Upper lobe of right lung (tissue), 1 donor: ENCODE measurements around the gene LITAFD. TPM values are rescaled to one million over a fixed set of nuclear protein-coding genes. Genes with fewer than 3 reads are reported as not detected.
A peak's percentile ranks its signal among the peaks of the same experiment; 100 is the strongest.
"Not testable (repeated sequence)": the region's sequence is repeated elsewhere in the genome, so short reads cannot be mapped to it uniquely, and the experiment has no call there.

ENCODE experiments used
- ATAC-seq: fragments of 200-7000 bp; cut with Tn5 transposase; one replicate; pipeline ENCODE4 v1.9.1; 2020; ENCODE audit warnings: mild to moderate bottlenecking, moderate library complexity
- DNase-seq: peaks from one replicate; pipeline ENCODE4 v3.0.0-alpha.2; 2020
- H3K27ac ChIP-seq: fragments of 200-600 bp; one replicate; pipeline ENCODE4 v1.8.0; 2022
- H3K27me3 ChIP-seq: fragments of 200-600 bp; one replicate; pipeline ENCODE4 v1.8.0; 2022; ENCODE audit warnings: mild to moderate bottlenecking
- H3K36me3 ChIP-seq: fragments of 200-600 bp; one replicate; pipeline ENCODE4 v1.8.0; 2022
- H3K4me1 ChIP-seq: fragments of 200-600 bp; one replicate; pipeline ENCODE4 v1.8.0; 2022
- H3K4me3 ChIP-seq: fragments of 200-600 bp; one replicate; pipeline ENCODE4 v1.8.0; 2022; ENCODE audit warnings: mild to moderate bottlenecking
- H3K9me3 ChIP-seq: fragments of 200-600 bp; one replicate; pipeline ENCODE4 v1.8.0; 2022
- intact Hi-C: fragments of 100-400 bp; cut with DNase I; formaldehyde crosslinking; loops from one replicate; pipeline ENCODE4 v1.11.0; 2022
- long read RNA-seq: library from polyadenylated mRNA; unstranded; transcript quantifications from one replicate; pipeline ENCODE4 v2.0.0, GENCODE V29; 2021
- total RNA-seq: library from RNA; stranded (reverse); fragmentation: NEBNext Ultra II Directional; extraction: Animal tissue kit (Norgen Biotek cat#: 25700); gene quantifications from one replicate; pipeline ENCODE4 v1.2.1, GENCODE V29; 2021
- TF ChIP-seq, protein P1 (sequence below): fragments of 200-600 bp; IDR thresholded peaks from one replicate; pipeline ENCODE4 v1.8.0; 2022; ENCODE audit warnings: antibody characterized with exemption
- donor health status: DM: no; HTN: yes; CAD: no; lungs with severe emphysema.

Gene LITAFD
- total RNA-seq: not detected
- long read RNA-seq: 0 reads

DNA sequence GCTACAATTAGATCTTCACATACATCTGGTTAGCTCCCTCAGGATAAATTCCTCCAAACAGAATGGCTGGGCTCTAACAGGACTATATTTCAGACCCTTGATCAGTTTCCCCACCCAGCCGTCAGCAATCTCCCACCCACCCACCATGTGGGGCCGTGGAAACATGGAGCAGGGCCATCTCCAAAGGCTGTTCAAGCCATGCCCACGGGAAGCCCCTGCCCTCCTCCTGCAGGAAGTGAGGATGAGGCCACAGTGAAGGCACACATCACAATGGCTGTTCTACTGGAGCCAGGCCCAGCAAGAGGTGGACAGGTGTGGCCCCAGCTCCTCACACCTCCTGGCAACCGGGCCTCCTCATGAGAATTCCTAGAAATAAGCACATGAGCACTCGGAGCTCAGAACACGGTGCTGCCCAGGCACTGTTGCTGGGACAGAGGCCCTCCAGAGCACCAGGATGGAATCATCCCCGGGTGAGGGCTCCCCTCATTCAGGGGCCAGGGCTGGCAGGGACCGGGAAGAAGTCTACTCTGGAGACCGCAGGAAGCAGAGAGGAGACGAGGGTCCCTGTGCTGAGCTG lies at the start of gene LITAFD:
Gene LITAFD (plus strand): TSS at position 311 of the 577 bp plus-strand sequence. CDS start 2,005 bp downstream, outside the sequence.
- ATAC-seq: no peak
- H3K27ac ChIP-seq: no peak within 1 kb of the TSS

DNA sequence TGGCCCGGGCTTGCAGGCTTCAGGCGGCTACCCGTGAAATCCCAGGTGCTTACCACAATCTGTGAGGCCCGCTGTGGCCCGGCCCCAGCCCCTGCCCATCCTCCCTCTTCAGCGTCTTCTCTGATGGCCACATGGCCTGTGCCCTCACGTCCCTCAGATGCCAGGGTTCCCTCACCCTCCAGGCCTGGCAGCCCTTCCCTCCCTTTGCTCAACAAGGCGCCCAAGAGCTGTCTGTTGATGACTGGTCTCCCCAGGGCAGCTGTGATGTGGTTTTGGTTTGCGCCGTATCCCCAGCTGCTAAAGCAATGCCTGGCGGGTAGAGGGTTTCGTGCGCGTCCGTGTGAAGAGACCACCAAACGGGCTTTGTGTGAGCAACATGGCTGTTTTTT lies 49.4 kb upstream of the LITAFD start:
- ATAC-seq (peak; percentile 57), DNase-seq (no peak)
- intact Hi-C loops: no loop called here
- Histone ChIP-seq H3K4me3 (no peak overlapping the region), H3K9me3 (no peaks in the 10 kb centered on the region), H3K36me3 (peaks cover 33% of the 10 kb centered on the region), H3K27me3 (no peaks in the 10 kb centered on the region), H3K4me1 (no peaks in the 10 kb centered on the region), H3K27ac (no peak overlapping the region)
- TF ChIP-seq, protein P1, sequence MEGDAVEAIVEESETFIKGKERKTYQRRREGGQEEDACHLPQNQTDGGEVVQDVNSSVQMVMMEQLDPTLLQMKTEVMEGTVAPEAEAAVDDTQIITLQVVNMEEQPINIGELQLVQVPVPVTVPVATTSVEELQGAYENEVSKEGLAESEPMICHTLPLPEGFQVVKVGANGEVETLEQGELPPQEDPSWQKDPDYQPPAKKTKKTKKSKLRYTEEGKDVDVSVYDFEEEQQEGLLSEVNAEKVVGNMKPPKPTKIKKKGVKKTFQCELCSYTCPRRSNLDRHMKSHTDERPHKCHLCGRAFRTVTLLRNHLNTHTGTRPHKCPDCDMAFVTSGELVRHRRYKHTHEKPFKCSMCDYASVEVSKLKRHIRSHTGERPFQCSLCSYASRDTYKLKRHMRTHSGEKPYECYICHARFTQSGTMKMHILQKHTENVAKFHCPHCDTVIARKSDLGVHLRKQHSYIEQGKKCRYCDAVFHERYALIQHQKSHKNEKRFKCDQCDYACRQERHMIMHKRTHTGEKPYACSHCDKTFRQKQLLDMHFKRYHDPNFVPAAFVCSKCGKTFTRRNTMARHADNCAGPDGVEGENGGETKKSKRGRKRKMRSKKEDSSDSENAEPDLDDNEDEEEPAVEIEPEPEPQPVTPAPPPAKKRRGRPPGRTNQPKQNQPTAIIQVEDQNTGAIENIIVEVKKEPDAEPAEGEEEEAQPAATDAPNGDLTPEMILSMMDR: no peak

More for the DNA sequence above, at the start of gene LITAFD:
- peaks cover 4% of the 10 kb centered on the region for H3K4me1 ChIP-seq
- no peak for DNase-seq
- TF ChIP-seq, protein P1: no peak
- intact Hi-C loops: loop anchor here (10.0 kb wide), 1 partner anchor 317 kb away; no protein-coding TSS in a partner anchor
- H3K36me3 ChIP-seq: no peaks in the 10 kb centered on the region
- no peaks in the 10 kb centered on the region for H3K9me3 ChIP-seq
- peaks cover 14% of the 10 kb centered on the region for H3K27me3 ChIP-seq
- no peak within 1 kb of the TSS for H3K4me3 ChIP-seq

DNA sequence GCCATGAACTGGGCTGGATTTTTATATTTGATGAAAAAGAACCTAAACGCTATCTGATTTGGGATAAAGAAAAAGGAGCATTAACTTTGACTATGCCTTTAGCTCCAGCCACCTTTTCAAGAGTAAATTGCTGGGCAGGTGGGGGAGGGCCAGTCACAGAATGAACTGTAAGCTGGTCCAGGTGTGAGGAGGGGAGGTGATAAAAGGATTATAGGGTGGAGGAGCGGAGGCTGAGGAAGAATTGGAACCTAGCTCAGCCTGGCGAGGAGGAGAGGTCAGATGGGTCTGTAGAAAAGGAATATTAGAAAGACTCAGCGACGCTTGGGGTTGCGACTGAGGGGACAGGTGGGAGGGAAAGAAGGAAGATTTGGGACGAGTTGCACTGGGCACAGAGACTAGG lies 45.4 kb upstream of the LITAFD start:
- H3K9me3 ChIP-seq, intact Hi-C loops, H3K4me1 ChIP-seq, H3K27me3 ChIP-seq, DNase-seq, H3K27ac ChIP-seq, ATAC-seq, H3K36me3 ChIP-seq, H3K4me3 ChIP-seq: not testable (repeated sequence)

DNA sequence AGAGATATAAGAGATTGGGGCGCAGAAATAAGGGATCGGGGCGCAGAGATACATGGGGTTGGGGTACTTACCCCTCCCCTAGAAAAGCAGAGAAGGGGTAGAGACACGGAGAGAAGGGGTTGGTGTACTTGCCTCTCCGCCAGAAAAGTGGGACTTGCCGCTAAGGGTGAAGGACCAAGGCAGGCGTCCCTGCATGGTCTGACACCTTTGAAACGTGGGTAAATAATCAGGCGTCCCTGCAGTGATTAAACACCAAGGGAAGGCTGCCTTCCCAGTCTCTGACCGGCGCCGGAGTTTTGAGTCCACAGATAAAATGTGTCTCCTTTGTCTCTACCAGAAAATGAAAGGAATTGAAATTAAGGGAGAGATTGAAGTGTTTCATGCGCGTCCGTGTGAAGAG lies 44.6 kb upstream of the LITAFD start:
- ATAC-seq, H3K4me3 ChIP-seq, H3K36me3 ChIP-seq, H3K4me1 ChIP-seq, H3K9me3 ChIP-seq, intact Hi-C loops, DNase-seq, H3K27ac ChIP-seq, H3K27me3 ChIP-seq: not testable (repeated sequence)

DNA sequence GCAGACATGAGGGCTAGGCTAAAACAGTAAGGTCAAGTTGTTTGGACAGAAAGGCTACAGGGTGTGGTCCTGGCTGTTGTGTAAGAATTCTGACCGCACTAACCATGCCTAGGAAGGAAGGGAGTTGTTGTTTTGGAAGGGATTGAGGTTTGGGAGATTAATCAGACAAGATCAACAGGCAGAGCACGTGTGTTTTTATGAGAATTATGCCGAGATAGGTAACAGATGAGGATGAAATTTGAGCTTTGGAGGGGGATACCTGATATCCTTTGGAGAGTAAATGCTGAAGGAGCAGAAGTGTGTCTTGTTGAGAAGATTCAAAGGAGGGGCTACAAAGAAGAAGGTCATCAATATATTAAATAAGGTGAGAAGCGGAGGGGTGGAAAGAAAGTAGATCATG lies 40.1 kb upstream of the LITAFD start:
- H3K27ac ChIP-seq, H3K36me3 ChIP-seq, intact Hi-C loops, H3K4me1 ChIP-seq, DNase-seq, H3K9me3 ChIP-seq, H3K27me3 ChIP-seq, ATAC-seq, H3K4me3 ChIP-seq: not testable (repeated sequence)

DNA sequence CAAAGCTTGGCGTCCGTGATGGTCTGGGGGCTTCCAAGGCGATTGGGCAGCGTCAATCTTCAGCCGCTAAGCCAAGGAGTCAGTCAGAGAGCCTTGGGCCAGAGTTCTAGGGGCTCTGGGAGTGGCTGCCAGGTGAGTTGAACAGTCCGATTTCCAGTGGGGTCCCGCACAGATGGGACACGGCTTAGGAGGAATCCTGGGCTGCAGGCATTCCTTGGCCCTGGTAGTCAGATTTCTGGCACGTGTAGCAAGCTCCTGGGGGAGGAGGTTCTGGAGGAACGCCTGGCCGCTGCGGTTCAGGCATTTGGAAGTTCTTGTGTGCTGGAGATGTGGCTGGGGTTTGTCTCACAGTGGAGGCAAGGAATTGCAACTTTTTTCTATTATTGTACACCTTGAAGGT lies 38.9 kb upstream of the LITAFD start:
- H3K27ac ChIP-seq, H3K9me3 ChIP-seq, H3K36me3 ChIP-seq, DNase-seq, ATAC-seq, H3K4me1 ChIP-seq, H3K4me3 ChIP-seq, H3K27me3 ChIP-seq, intact Hi-C loops: not testable (repeated sequence)

DNA sequence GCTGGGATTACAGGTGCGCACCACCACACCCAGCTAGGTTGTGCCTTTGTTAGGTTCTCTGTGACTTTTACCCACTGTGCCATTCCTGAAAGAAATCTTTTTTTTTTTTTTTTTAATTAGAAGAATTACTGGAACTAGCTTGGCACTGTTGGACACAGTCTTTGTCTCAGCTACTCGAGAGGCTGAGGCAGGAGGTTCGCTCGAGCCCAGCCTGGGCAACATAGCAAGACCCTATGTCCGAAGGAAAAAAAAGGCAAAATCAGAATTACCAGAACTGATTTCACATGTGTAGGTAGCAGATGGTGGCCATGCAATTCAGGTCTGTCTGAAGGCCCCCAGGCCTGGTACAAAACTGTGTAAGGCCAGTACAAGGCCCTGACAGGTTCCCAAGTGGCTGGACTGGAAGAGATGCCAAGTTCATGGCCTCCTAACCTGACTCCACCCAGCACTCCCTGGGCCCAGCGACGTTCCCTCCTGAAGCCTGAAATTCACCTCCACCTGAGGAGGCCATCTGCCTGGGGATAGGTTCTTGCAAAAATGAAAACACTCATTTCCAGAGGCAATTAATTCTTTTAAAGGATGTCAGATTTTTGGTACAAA lies 36.4 kb upstream of the LITAFD start:
- DNase-seq (no peak), ATAC-seq (no peak)
- Histone ChIP-seq H3K9me3 (no peaks in the 10 kb centered on the region), H3K4me3 (no peak overlapping the region), H3K4me1 (peaks cover 15% of the 10 kb centered on the region), H3K27me3 (no peaks in the 10 kb centered on the region), H3K27ac (no peak overlapping the region), H3K36me3 (peaks cover 29% of the 10 kb centered on the region)
- intact Hi-C loops: no loop called here
- TF ChIP-seq, protein P1: no peak
